Prostate gland (tissue), 2 donors: ENCODE data around the gene PTDSS2.

Source experiments
- CTCF ChIP-seq, 4 experiments: fragments of 200-600 bp in 2 of 4; fragments of 450-650 bp in 2 of 4; sonication (generic) in 2 of 4; IDR thresholded peaks; 1 replicate in 3 of 4; 2 replicates in 1 of 4; pipeline ENCODE4 v1.5.1; 2016 to 2019; ENCODE audit warnings: antibody characterized with exemption in 4 of 4, mild to moderate bottlenecking in 2 of 4, moderate library complexity in 2 of 4
- POLR2A ChIP-seq: fragments of 450-650 bp; IDR thresholded peaks from one replicate; pipeline ENCODE4 v1.6.1; 2016; ENCODE audit warnings: antibody characterized with exemption, mild to moderate bottlenecking
- POLR2AphosphoS5 ChIP-seq: sonication (generic); formaldehyde crosslinking; IDR thresholded peaks from one replicate; pipeline ENCODE4 v1.6.1; 2017; ENCODE audit warnings: antibody characterized with exemption

DNA sequence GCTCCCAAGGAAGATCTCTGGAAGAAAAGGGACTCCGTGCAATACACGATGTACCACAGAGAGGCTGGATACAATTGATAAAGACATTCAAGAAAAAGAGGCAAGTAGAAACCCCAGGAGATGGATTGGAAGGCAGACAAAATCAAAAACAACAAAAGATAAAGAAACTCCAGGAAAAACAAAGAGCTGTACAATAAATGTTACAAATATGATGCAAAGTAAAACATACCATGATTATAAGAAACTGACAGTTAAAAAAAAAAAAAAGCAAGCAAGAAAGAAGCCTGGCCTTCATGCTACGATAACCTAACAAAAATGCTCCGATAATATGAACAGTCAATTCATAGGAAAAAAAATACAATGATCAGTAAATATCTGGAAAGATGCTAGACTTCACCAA lies 24.8 kb upstream of the PTDSS2 start:
- TF ChIP-seq POLR2A = no peak
- no peak for TF ChIP-seq CTCF (IDR thresholded peaks at IDR 0.05)
- no peak for TF ChIP-seq POLR2AphosphoS5
